Right lobe of liver (tissue), 6 donors: Measurements from ENCODE around the gene PARP1. TPM values are rescaled to one million over a fixed set of nuclear protein-coding genes. Genes with fewer than 3 reads are reported as not detected.

ENCODE experiments used
- ATAC-seq, 4 donors: fragments of 200-7000 bp; cut with Tn5 transposase; one replicate each; pipeline ENCODE4 v1.9.1; 2020; ENCODE audit warnings: mild to moderate bottlenecking in 4 of 4, moderate library complexity in 4 of 4
- DNase-seq, 3 donors: peaks; one replicate each; pipeline ENCODE4 v3.0.0-alpha.2; 2020
- H3K27ac ChIP-seq, 3 donors: fragments of 200-600 bp; one replicate each; pipeline ENCODE4 v1.8.0; 2022
- H3K27me3 ChIP-seq, 2 donors: fragments of 200-600 bp; one replicate each; pipeline ENCODE4 v1.8.0; 2022
- H3K36me3 ChIP-seq, 4 donors: fragments of 200-600 bp; sonication (generic) in 1 of 4; one replicate each; pipeline versions ENCODE4 v1.5.1 to v1.8.0; 2017 to 2022; ENCODE audit warnings: control low read depth in 1 of 4
- H3K4me1 ChIP-seq, 4 donors: fragments of 200-600 bp; sonication (generic) in 1 of 4; one replicate each; pipeline versions ENCODE4 v1.5.1 to v1.8.0; 2017 to 2022; ENCODE audit warnings: control low read depth in 1 of 4
- H3K4me3 ChIP-seq, 3 donors: fragments of 200-600 bp; one replicate each; pipeline ENCODE4 v1.8.0; 2022
- H3K9me3 ChIP-seq, 4 donors: fragments of 200-600 bp; sonication (generic) in 1 of 4; one replicate each; pipeline versions ENCODE4 v1.5.1 to v1.8.0; 2017 to 2022; ENCODE audit warnings: control low read depth in 1 of 4
- CTCF ChIP-seq, 4 donors: fragments of 200-600 bp in 3 of 4; fragments of 450-650 bp in 1 of 4; IDR thresholded peaks; one replicate each; pipeline versions ENCODE4 v1.5.1 to v1.8.0; 2016 to 2022; ENCODE audit warnings: antibody characterized with exemption in 4 of 4, mild to moderate bottlenecking in 2 of 4
- POLR2A ChIP-seq: fragments of 450-650 bp; IDR thresholded peaks from one replicate; pipeline ENCODE4 v1.6.1; 2017; ENCODE audit warnings: antibody characterized with exemption, mild to moderate bottlenecking
- WGBS: methylation state at CpG from one replicate; pipeline ENCODE4 v1.1.6; 2018; ENCODE audit warnings: low coverage, low lambda C conversion rate; ENCODE audit not compliant: insufficient coverage; ENCODE audit errors: missing lambda C conversion rate; 5-methylcytosine and 5-hydroxymethylcytosine counted together
- intact Hi-C, 2 donors: fragments of 100-400 bp; cut with DNase I; formaldehyde crosslinking; loops; one replicate each; pipeline versions ENCODE4 v1.11.2 to v1.14.1; 2022
- total RNA-seq, 6 experiments: library from RNA; depleted of rRNA in 2 of 6; stranded (reverse); fragments of >200 nt in 2 of 6; fragmentation: NEBNext Ultra II Directional in 3 of 6; extraction: Animal tissue kit (Norgen Biotek cat#: 25700) in 3 of 6; gene quantifications; one replicate each; pipeline versions ENCODE4 v1.1.0 to v1.2.4, GENCODE V29; 2016 to 2023
- donor health status: DM: no; HTN: yes; CAD: no.
- donor health status: DM: no; HTN: no; CAD: no.
- donor health status: DM: no; HTN: no; CAD: no.
- donor health status: DM: no; HTN: yes; CAD: no.
- donor health status: DM: no; HTN: yes; CAD: no.

The PARP1 gene
- total RNA-seq, 6 experiments from 2014 or later, result 38.2 to 74.3 (median 60.1) TPM

DNA sequence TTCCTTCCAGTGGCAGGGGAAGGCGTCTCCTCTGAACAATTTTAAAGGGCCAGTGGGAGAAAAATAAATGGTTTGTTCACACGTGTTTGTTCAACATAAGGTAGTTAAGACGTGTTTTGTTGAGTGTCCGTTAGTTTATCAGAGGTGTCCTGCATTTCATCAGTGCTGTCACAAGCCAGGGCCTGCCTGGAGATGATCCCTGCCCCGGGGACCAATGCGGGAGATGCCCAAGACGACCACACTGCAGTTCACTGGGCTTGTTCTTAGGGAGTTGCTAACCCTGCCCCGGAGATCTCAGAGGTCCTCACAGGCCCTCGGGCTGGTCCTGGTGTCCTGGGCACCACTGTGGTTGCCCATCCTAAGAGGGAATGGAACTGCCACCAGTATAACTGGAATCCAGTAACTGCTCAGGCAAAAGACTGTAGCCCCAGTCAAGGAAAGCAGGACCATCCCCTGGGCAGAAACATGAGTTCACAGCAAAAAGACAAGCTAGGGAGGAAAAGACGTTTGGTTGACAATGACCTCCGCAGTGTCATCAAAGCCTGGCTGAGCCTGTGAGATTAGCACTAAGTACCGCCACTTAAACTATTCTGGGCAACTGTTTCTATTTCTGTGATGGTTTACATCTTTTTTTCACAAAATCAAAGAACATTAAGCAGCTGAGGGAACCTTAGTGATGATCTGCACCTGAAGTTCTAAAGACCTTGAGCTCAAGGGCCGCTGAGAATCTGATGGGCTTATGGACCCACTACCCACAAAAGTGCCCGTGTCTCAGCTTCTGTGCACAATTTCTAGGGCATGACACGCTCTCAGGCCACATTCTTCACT, 54.0 kb downstream of the PARP1 start:
- no peaks in the 10 kb centered on the region for H3K27me3 ChIP-seq
- no peak for ATAC-seq
- intact Hi-C loops, result no loop called here
- no peaks in the 10 kb centered on the region for H3K4me1 ChIP-seq
- no peaks in the 10 kb centered on the region for H3K9me3 ChIP-seq
- no peak overlapping the region for H3K27ac ChIP-seq
- peaks cover 0 to 3% (median under 1%) of the 10 kb centered on the region in 4 donors for H3K36me3 ChIP-seq
- H3K4me3 ChIP-seq, result no peak overlapping the region
- DNase-seq, result no peak
- TF ChIP-seq POLR2A, result no peak
- no peak for TF ChIP-seq CTCF (IDR thresholded peaks at IDR 0.05)
- WGBS, result 65% methylated on average over 12 of the region's 15 CpGs

GRCh38 chr1:226351709-226352108, 56.2 kb downstream of the PARP1 start:
- Histone ChIP-seq H3K4me3 (no peak overlapping the region), H3K4me1 (no peaks in the 10 kb centered on the region), H3K27me3 (no peaks in the 10 kb centered on the region), H3K36me3 (no peaks in the 10 kb centered on the region), H3K9me3 (no peaks in the 10 kb centered on the region), H3K27ac (no peak overlapping the region)
- ATAC-seq (no peak), DNase-seq (no peak)
- WGBS, result 48% methylated on average over 3 of the region's 3 CpGs
- TF ChIP-seq POLR2A, result no peak
- TF ChIP-seq CTCF (IDR thresholded peaks at IDR 0.05), result no peak
- intact Hi-C loops, result no loop called here

- Histone ChIP-seq H3K4me1 (no peaks in the 10 kb centered on the region), H3K27ac (no peak overlapping the region), H3K4me3 (no peak overlapping the region), H3K36me3 (no peaks in the 10 kb centered on the region), H3K27me3 (no peaks in the 10 kb centered on the region), H3K9me3 (no peaks in the 10 kb centered on the region)
- DNase-seq (no peak), ATAC-seq (no peak)
- 59% methylated on average over 3 of the region's 9 CpGs for WGBS
- TF ChIP-seq POLR2A (no peak), CTCF (IDR thresholded peaks at IDR 0.05) (no peak)
- intact Hi-C loops, result no loop called here
These were observed 57.4 kb downstream of the PARP1 start for GRCh38 chr1:226350519-226350865.

GRCh38 chr1:226349801-226350518, 57.9 kb downstream of the PARP1 start:
- intact Hi-C loops, result no loop called here
- no peak for DNase-seq
- Histone ChIP-seq H3K36me3 (no peaks in the 10 kb centered on the region), H3K27me3 (no peaks in the 10 kb centered on the region), H3K9me3 (no peaks in the 10 kb centered on the region), H3K27ac (no peak overlapping the region), H3K4me3 (no peak overlapping the region), H3K4me1 (no peaks in the 10 kb centered on the region)
- WGBS, result 66% methylated on average over 15 of the region's 18 CpGs
- ATAC-seq, result no peak
- TF ChIP-seq POLR2A, result no peak
- TF ChIP-seq CTCF (IDR thresholded peaks at IDR 0.05), result no peak
